IPS-NIHi11 (cell line): ENCODE results near the gene CNTNAP4.

Source experiments
- DNase-seq: peaks from one replicate; pipeline ENCODE4 v3.0.0; 2012; ENCODE audit warnings: mixed read lengths, low spot score

Gene CNTNAP4

GRCh38 chr16:76309639-76310335 is 32.6 kb downstream of the CNTNAP4 start:
- no peak for DNase-seq

GRCh38 chr16:76311260-76311659 is 34.1 kb downstream of the CNTNAP4 start:
- DNase-seq: no peak

- DNase-seq: no peak
Observed at GRCh38 chr16:76318565-76318964, 41.4 kb downstream of the CNTNAP4 start.

- no peak for DNase-seq
Observed at GRCh38 chr16:76329106-76329505, 51.9 kb downstream of the CNTNAP4 start.

- no peak for DNase-seq
Observed at GRCh38 chr16:76335180-76335974, 58.2 kb downstream of the CNTNAP4 start.

GRCh38 chr16:76336112-76336511 is 58.9 kb downstream of the CNTNAP4 start:
- no peak for DNase-seq

- DNase-seq: no peak
Observed at GRCh38 chr16:76338472-76338871, 61.3 kb downstream of the CNTNAP4 start.

GRCh38 chr16:76343769-76344168 is 66.6 kb downstream of the CNTNAP4 start:
- no peak for DNase-seq

- DNase-seq: no peak
Observed at GRCh38 chr16:76345163-76345661, 68.0 kb downstream of the CNTNAP4 start.

- no peak for DNase-seq
Observed at GRCh38 chr16:76346210-76346609, 69.0 kb downstream of the CNTNAP4 start.

GRCh38 chr16:76351441-76351840 is 74.2 kb downstream of the CNTNAP4 start:
- no peak for DNase-seq

- no peak for DNase-seq
Observed at GRCh38 chr16:76360404-76360803, 83.2 kb downstream of the CNTNAP4 start.

GRCh38 chr16:76370344-76370743 is 93.1 kb downstream of the CNTNAP4 start:
- DNase-seq: no peak

GRCh38 chr16:76371441-76371840 is 94.2 kb downstream of the CNTNAP4 start:
- no peak for DNase-seq

- DNase-seq: no peak
Observed at GRCh38 chr16:76373998-76374397, 96.8 kb downstream of the CNTNAP4 start.

- no peak for DNase-seq
Observed at GRCh38 chr16:76376988-76377387, 99.8 kb downstream of the CNTNAP4 start.

- no peak for DNase-seq
Observed at GRCh38 chr16:76378020-76378419, 100.8 kb downstream of the CNTNAP4 start.

- DNase-seq: no peak
Observed at GRCh38 chr16:76381096-76381495, 103.9 kb downstream of the CNTNAP4 start.

GRCh38 chr16:76385601-76386230 is 108.5 kb downstream of the CNTNAP4 start:
- no peak for DNase-seq

- no peak for DNase-seq
Observed at GRCh38 chr16:76386784-76387183, 109.6 kb downstream of the CNTNAP4 start.

- no peak for DNase-seq
Observed at GRCh38 chr16:76387994-76388393, 110.8 kb downstream of the CNTNAP4 start.

GRCh38 chr16:76389126-76389525 is 111.9 kb downstream of the CNTNAP4 start:
- DNase-seq: no peak

GRCh38 chr16:76390476-76390875 is 113.3 kb downstream of the CNTNAP4 start:
- DNase-seq: no peak
